Right lobe of liver (tissue), 4 donors: Measurements from ENCODE around the gene WNT4.

Experiments
- POLR2A ChIP-seq: fragments of 450-650 bp; IDR thresholded peaks from one replicate; pipeline ENCODE4 v1.6.1; 2017; ENCODE audit warnings: antibody characterized with exemption, mild to moderate bottlenecking
- TF ChIP-seq, protein P1 (sequence below), 4 donors: fragments of 200-600 bp in 3 of 4; fragments of 450-650 bp in 1 of 4; IDR thresholded peaks; one replicate each; pipeline versions ENCODE4 v1.5.1 to v1.8.0; 2016 to 2022; ENCODE audit warnings: antibody characterized with exemption in 4 of 4, mild to moderate bottlenecking in 2 of 4
- donor health status: DM: no; HTN: no; CAD: no.
- donor health status: DM: no; HTN: no; CAD: no.
- donor health status: DM: no; HTN: yes; CAD: no.

GRCh38 chr1:22140694-22141093 lies 2.2 kb downstream of the WNT4 start:
- TF ChIP-seq, protein P1, sequence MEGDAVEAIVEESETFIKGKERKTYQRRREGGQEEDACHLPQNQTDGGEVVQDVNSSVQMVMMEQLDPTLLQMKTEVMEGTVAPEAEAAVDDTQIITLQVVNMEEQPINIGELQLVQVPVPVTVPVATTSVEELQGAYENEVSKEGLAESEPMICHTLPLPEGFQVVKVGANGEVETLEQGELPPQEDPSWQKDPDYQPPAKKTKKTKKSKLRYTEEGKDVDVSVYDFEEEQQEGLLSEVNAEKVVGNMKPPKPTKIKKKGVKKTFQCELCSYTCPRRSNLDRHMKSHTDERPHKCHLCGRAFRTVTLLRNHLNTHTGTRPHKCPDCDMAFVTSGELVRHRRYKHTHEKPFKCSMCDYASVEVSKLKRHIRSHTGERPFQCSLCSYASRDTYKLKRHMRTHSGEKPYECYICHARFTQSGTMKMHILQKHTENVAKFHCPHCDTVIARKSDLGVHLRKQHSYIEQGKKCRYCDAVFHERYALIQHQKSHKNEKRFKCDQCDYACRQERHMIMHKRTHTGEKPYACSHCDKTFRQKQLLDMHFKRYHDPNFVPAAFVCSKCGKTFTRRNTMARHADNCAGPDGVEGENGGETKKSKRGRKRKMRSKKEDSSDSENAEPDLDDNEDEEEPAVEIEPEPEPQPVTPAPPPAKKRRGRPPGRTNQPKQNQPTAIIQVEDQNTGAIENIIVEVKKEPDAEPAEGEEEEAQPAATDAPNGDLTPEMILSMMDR (IDR thresholded peaks at IDR 0.05), result no peak
- TF ChIP-seq POLR2A, result no peak
